ENCODE measurements around the gene TULP4. TPM values are rescaled to one million over a fixed set of nuclear protein-coding genes. Genes with fewer than 3 reads are reported as not detected.
"Not testable (repeated sequence)": the region's sequence is repeated elsewhere in the genome, so short reads cannot be mapped to it uniquely, and the experiment has no call there.

The TULP4 gene
- total RNA-seq, 2 donors from 2014 or later: 20.5 to 27.4 TPM

- H3K9me3 Mint-ChIP-seq: no peaks in the 10 kb centered on the region
- ATAC-seq (no peak), DNase-seq (ENCODE audit: low spot score in 2 of 2) (no peak)
- no peak overlapping the region for H3K27ac Mint-ChIP-seq
- H3K36me3 Mint-ChIP-seq: peaks cover 0 to 4% of the 10 kb centered on the region in 2 donors
Measured at GRCh38 chr6:158286413-158286812, 25.9 kb upstream of the TULP4 start.

GRCh38 chr6:158287047-158287446 lies 25.2 kb upstream of the TULP4 start:
- no peak for DNase-seq (ENCODE audit: low spot score in 2 of 2)
- Mint-ChIP-seq H3K9me3 (no peaks in the 10 kb centered on the region), H3K27ac (no peak overlapping the region), H3K36me3 (peaks cover 0 to 4% of the 10 kb centered on the region in 2 donors)
- ATAC-seq: no peak

DNA sequence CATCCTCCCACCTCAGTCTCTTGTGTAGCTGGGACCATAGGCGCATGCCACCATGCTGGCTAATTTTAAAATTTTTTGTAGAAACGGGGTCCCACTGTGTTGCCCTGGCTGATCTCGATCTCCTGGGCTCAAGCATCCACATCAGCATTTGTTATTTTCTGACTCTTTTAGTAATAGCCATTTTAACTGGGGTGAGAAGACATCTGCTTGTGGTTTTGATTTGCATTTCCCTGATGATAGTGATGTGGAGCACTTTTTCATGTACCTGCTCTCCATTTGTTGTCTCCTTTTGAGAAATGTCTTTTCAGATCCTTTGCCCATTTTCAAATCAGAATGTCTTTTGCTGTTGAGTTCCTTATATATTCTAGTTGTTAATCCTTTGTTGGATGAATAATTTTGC lies 22.2 kb upstream of the TULP4 start:
- Mint-ChIP-seq H3K36me3 (peaks cover 5 to 11% of the 10 kb centered on the region in 2 donors), H3K27ac (peak overlapping the region; percentile 39 to 88), H3K9me3 (no peaks in the 10 kb centered on the region)
- ATAC-seq (peak; percentile 24 to 69), DNase-seq (ENCODE audit: low spot score in 2 of 2) (no peak)

- DNase-seq (ENCODE audit: low spot score in 2 of 2): peak in 1 of 2 donors; percentile 48
Measured at GRCh38 chr6:158290659-158291058, 21.6 kb upstream of the TULP4 start.

DNA sequence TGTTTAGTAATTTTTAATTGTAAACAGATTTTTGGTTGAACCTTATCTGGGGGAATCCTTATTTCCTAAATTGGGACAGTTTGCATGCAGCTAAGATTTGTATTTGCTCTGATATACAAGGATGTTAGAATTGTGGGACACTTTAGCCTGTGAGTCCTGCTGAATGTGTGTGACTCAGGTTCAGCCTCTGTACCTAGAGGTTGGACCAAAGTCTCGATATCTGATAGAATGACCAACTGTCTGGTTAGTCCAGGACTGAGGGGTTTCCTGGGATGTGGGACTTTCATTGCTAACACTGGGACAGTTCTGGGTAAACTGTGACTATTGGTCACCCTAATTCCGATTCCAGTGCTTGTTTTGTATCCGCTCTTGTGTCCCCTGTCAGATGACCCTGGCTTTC lies 20.2 kb upstream of the TULP4 start:
- ATAC-seq: no peak
- Mint-ChIP-seq H3K27ac (peak overlapping the region in 1 of 2 donors; percentile 88), H3K36me3 (peaks cover 14 to 25% of the 10 kb centered on the region in 2 donors), H3K9me3 (peaks cover 8 to 9% of the 10 kb centered on the region in 2 donors)
- no peak for DNase-seq (ENCODE audit: low spot score in 2 of 2)

More at GRCh38 chr6:158290659-158291058, 21.6 kb upstream of the TULP4 start:
- no peaks in the 10 kb centered on the region for H3K9me3 Mint-ChIP-seq
- H3K36me3 Mint-ChIP-seq: peaks cover 5 to 13% of the 10 kb centered on the region in 2 donors
- peak overlapping the region; percentile 88 to 98 for H3K27ac Mint-ChIP-seq
- peak; percentile 99 to 100 for ATAC-seq

GRCh38 chr6:158293122-158293521 lies 19.1 kb upstream of the TULP4 start:
- ATAC-seq (no peak), DNase-seq (ENCODE audit: low spot score in 2 of 2) (no peak)
- Mint-ChIP-seq H3K36me3 (peaks cover 14 to 32% of the 10 kb centered on the region in 2 donors), H3K9me3 (peaks cover 8 to 9% of the 10 kb centered on the region in 2 donors), H3K27ac (no peak overlapping the region)

DNA sequence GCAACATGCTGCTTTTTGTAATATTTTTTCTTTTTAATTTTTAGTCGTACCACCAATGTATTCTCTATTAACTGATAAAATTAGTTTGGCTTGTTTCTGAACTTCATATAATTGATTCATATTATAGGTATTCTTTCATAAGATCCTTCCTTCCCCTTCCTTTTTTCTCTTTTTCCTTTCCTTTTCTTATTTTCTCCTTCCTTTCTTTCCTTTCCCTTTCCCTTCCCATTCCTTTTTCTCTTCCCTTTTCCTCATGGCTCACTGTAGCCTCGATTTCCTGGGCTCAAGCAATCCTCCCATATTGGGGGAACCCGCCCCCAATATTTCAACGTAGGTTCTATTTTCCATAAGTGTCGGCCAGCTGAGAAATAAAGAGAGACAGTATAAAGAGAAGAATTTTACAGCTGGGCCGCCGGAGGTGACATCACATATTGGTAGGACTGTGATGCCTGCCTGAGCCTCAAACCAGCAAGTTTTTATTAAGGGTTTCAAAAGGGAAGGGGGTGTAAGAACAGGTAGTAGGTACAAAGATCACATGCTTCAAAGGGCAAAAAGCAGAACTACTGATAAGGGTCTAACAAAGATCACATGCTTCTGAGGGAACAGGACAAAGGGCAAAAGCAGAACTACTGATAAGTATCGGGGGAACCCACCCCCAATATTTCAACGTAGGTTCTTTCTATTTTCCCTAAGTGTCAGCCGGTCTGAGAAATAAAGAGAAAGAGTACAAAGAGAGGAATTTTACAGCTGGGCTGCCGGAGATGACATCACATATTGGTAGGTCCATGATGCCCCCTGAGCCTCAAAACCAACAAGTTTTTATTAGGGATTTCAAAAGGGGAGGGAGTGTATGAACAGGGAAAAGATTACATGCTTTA lies 16.1 kb upstream of the TULP4 start:
- not testable (repeated sequence) for H3K9me3 Mint-ChIP-seq; DNase-seq (ENCODE audit: low spot score in 2 of 2); H3K27ac Mint-ChIP-seq; ATAC-seq
- peaks cover 19 to 37% of the 10 kb centered on the region in 2 donors for H3K36me3 Mint-ChIP-seq

- not testable (repeated sequence) for DNase-seq (ENCODE audit: low spot score in 2 of 2); H3K9me3 Mint-ChIP-seq; H3K27ac Mint-ChIP-seq; ATAC-seq
- H3K36me3 Mint-ChIP-seq: peaks cover 19 to 37% of the 10 kb centered on the region in 2 donors
Measured at GRCh38 chr6:158296854-158297324, 15.4 kb upstream of the TULP4 start.

GRCh38 chr6:158297657-158298056 lies 14.6 kb upstream of the TULP4 start:
- H3K9me3 Mint-ChIP-seq; H3K27ac Mint-ChIP-seq; ATAC-seq; DNase-seq (ENCODE audit: low spot score in 2 of 2): not testable (repeated sequence)
- H3K36me3 Mint-ChIP-seq: peaks cover 19 to 37% of the 10 kb centered on the region in 2 donors

- peaks cover 14 to 28% of the 10 kb centered on the region in 2 donors for H3K36me3 Mint-ChIP-seq
- H3K9me3 Mint-ChIP-seq; DNase-seq (ENCODE audit: low spot score in 2 of 2); ATAC-seq; H3K27ac Mint-ChIP-seq: not testable (repeated sequence)
Measured at GRCh38 chr6:158300306-158301143, 11.7 kb upstream of the TULP4 start.

DNA sequence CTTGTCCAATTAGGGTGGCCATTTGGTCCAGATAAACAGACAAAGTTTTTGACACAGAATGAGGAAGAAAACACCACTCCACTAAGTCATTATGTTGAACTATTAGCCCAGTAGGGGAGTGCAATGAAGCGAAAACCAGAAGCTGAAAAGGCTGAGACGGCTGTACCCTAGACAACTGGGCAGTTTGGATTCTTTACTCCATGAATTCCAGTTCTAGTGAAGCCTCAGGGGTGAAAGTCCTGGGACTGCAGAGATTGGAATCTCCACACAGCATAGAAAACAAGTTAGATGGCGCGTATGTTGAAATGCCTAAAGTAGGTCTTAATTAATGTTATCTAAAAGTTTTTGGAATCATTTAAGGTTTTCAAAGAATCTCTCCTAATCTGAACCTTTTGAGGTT lies 10.7 kb upstream of the TULP4 start:
- not testable (repeated sequence) for H3K27ac Mint-ChIP-seq

GRCh38 chr6:158302195-158302796 lies 10.0 kb upstream of the TULP4 start:
- not testable (repeated sequence) for ATAC-seq; H3K9me3 Mint-ChIP-seq; H3K27ac Mint-ChIP-seq; DNase-seq (ENCODE audit: low spot score in 2 of 2)
- peaks cover 6 to 13% of the 10 kb centered on the region in 2 donors for H3K36me3 Mint-ChIP-seq

More for the DNA sequence above, 10.7 kb upstream of the TULP4 start:
- not testable (repeated sequence) for ATAC-seq; DNase-seq (ENCODE audit: low spot score in 2 of 2); H3K9me3 Mint-ChIP-seq
- peaks cover 6 to 20% of the 10 kb centered on the region in 2 donors for H3K36me3 Mint-ChIP-seq

GRCh38 chr6:158303210-158303731 lies 9.0 kb upstream of the TULP4 start:
- peaks cover 4 to 5% of the 10 kb centered on the region in 2 donors for H3K36me3 Mint-ChIP-seq
- ATAC-seq (no peak), DNase-seq (ENCODE audit: low spot score in 2 of 2) (no peak)
- H3K27ac Mint-ChIP-seq: no peak overlapping the region
- no peaks in the 10 kb centered on the region for H3K9me3 Mint-ChIP-seq

- no peak for DNase-seq (ENCODE audit: low spot score in 2 of 2)
- no peak for ATAC-seq
- Mint-ChIP-seq H3K36me3 (no peaks in the 10 kb centered on the region), H3K9me3 (no peaks in the 10 kb centered on the region), H3K27ac (no peak overlapping the region)
Measured at GRCh38 chr6:158304254-158304653, 8.0 kb upstream of the TULP4 start.

GRCh38 chr6:158309814-158310213 lies 2.5 kb upstream of the TULP4 start:
- H3K27ac Mint-ChIP-seq: no peak overlapping the region
- no peaks in the 10 kb centered on the region for H3K9me3 Mint-ChIP-seq
- peaks cover 10 to 13% of the 10 kb centered on the region in 2 donors for H3K36me3 Mint-ChIP-seq
- DNase-seq (ENCODE audit: low spot score in 2 of 2): no peak
- no peak for ATAC-seq

DNA sequence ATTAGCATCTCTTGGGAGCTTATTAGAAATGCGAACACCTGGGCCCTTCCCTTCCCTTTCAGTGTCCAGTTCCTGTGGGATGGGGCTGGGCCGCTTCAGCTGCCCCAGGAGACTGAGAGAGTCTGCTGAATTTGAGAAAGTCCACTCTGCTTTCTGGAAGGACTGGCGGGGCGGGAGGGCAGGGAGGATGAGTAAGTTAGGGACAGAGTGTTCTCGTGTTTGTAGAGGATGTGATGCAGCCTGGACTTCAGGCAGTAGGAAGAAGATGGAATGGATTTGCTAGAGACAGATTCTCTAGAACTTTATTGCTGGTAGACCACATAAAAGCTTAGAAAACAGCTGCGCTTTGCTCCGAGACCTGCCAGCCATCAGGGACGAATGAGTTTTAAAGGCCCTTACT lies 1.1 kb upstream of the TULP4 start:
- no peaks in the 10 kb centered on the region for H3K9me3 Mint-ChIP-seq
- H3K27ac Mint-ChIP-seq: peak overlapping the region in 1 of 2 donors; percentile 31
- ATAC-seq: no peak
- H3K36me3 Mint-ChIP-seq: peaks cover 13 to 17% of the 10 kb centered on the region in 2 donors
- no peak for DNase-seq (ENCODE audit: low spot score in 2 of 2)

Measured in activated naive CD4-positive, alpha-beta T cell treated with anti-CD3 and anti-CD28 coated beads, Interleukin-2, amount 50 U/mL, for 72 hours (primary cell).